Measurements from ENCODE around the gene PSRC1. TPM values are rescaled to one million over a fixed set of nuclear protein-coding genes. Genes with fewer than 3 reads are reported as not detected.

PSRC1 gene
- total RNA-seq, 4 donors from 2014 or later, result 2.3 to 13.1 (median 8.7) TPM

DNA sequence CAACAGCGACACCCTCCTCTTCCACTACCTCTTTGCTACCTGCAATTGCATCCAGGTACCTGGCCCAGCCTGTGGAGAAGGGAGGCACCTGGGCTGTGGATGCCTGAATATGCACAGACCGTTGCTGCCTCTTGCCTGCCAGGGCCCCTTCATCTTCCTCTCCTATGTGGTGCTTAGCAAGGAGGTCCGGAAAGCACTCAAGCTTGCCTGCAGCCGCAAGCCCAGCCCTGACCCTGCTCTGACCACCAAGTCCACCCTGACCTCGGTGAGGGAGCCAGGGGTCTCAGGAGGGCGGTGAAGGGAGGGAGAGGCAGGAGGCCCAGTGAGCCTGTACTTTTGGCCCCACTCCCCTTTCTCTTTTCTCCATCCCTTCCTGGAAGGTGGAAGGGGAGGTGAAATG is 11.5 kb downstream of the PSRC1 start:
- Histone ChIP-seq H3K27me3 (no peaks in the 10 kb centered on the region), H3K36me3 (peaks cover 0 to 71% (median 11%) of the 10 kb centered on the region in 3 donors), H3K4me1 (peaks cover 25 to 61% (median 31%) of the 10 kb centered on the region in 3 donors), H3K9me3 (no peaks in the 10 kb centered on the region), H3K4me3 (no peak overlapping the region), H3K27ac (no peak overlapping the region)
- WGBS, 2 donors, result 40 to 100% methylated on average over 1 of the region's 6 CpGs
- no peak for DNase-seq
- TF ChIP-seq POLR2A (IDR thresholded peaks at IDR 0.05), result no peak
- intact Hi-C loops (cut with DNase I), result no loop called here

DNA sequence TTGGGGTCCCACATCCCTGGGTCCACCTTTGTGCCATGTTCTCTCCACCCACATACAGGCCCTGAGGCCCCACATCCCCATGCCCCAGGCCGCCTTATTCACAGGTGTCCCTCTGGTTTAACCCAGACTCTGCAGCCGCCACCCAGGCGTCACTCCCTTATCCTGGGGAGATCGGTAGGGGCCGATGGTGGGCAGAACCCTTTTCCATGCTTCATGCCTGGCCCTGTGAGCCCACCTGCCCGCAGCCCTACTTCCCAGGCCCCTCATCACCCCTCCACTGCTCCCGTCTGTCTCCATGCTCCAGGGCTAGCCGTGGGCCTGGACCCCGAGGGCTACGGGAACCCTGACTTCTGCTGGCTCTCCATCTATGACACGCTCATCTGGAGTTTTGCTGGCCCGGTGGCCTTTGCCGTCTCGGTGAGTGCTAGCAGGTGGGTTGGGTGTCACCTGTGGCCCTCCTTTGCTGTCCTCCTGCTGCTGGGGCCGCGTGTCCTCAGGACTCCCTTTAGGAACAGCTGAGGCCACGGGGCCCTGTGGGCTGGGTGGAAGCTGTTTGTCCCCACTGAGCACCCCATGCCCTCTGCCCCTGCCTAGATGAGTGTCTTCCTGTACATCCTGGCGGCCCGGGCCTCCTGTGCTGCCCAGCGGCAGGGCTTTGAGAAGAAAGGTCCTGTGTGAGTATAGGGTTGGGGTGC is 12.2 kb downstream of the PSRC1 start:
- H3K36me3 ChIP-seq, result peaks cover 0 to 77% (median 15%) of the 10 kb centered on the region in 3 donors
- H3K27me3 ChIP-seq, result no peaks in the 10 kb centered on the region
- 92 to 96% methylated on average over 9 to 10 of the region's 20 CpGs for WGBS, 2 donors
- DNase-seq, result no peak
- peaks cover 23 to 54% (median 29%) of the 10 kb centered on the region in 3 donors for H3K4me1 ChIP-seq
- H3K4me3 ChIP-seq, result no peak overlapping the region
- intact Hi-C loops (cut with DNase I), result no loop called here
- TF ChIP-seq, protein P1, sequence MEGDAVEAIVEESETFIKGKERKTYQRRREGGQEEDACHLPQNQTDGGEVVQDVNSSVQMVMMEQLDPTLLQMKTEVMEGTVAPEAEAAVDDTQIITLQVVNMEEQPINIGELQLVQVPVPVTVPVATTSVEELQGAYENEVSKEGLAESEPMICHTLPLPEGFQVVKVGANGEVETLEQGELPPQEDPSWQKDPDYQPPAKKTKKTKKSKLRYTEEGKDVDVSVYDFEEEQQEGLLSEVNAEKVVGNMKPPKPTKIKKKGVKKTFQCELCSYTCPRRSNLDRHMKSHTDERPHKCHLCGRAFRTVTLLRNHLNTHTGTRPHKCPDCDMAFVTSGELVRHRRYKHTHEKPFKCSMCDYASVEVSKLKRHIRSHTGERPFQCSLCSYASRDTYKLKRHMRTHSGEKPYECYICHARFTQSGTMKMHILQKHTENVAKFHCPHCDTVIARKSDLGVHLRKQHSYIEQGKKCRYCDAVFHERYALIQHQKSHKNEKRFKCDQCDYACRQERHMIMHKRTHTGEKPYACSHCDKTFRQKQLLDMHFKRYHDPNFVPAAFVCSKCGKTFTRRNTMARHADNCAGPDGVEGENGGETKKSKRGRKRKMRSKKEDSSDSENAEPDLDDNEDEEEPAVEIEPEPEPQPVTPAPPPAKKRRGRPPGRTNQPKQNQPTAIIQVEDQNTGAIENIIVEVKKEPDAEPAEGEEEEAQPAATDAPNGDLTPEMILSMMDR (IDR thresholded peaks at IDR 0.05), result no peak
- no peak overlapping the region for H3K27ac ChIP-seq
- no peaks in the 10 kb centered on the region for H3K9me3 ChIP-seq

DNA sequence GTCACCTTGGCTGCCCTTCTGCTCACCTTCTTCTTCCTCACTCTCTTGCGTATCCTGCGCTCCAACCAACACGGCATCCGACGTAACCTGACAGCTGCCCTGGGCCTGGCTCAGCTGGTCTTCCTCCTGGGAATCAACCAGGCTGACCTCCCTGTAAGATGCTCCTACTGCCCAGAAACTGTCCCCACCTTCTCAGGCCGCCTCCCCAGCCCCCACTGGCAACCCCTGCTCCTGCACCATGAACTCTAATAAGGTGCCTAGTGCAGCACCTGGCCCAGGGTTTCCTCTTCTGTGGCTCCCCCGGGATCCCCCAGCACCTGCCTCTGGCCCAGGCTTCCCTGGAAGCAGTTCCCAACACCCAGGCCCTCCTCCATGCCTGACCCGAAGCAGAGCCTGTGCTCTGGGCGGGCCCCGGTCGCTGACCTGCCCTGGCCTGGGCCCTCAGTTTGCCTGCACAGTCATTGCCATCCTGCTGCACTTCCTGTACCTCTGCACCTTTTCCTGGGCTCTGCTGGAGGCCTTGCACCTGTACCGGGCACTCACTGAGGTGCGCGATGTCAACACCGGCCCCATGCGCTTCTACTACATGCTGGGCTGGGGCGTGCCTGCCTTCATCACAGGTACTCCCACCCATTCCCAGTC is 12.8 kb downstream of the PSRC1 start:
- no peak overlapping the region for H3K27ac ChIP-seq
- no peaks in the 10 kb centered on the region for H3K9me3 ChIP-seq
- no peak for DNase-seq
- no peaks in the 10 kb centered on the region for H3K27me3 ChIP-seq
- H3K4me3 ChIP-seq, result no peak overlapping the region
- intact Hi-C loops (cut with DNase I), result no loop called here
- H3K4me1 ChIP-seq, result peaks cover 22 to 47% (median 23%) of the 10 kb centered on the region in 3 donors
- peaks cover 0 to 84% (median 17%) of the 10 kb centered on the region in 3 donors for H3K36me3 ChIP-seq
- TF ChIP-seq POLR2A (IDR thresholded peaks at IDR 0.05), result no peak
- TF ChIP-seq, protein P1 (IDR thresholded peaks at IDR 0.05), result no peak
- WGBS, 2 donors, result 92 to 93% methylated on average over 12 of the region's 17 CpGs

DNA sequence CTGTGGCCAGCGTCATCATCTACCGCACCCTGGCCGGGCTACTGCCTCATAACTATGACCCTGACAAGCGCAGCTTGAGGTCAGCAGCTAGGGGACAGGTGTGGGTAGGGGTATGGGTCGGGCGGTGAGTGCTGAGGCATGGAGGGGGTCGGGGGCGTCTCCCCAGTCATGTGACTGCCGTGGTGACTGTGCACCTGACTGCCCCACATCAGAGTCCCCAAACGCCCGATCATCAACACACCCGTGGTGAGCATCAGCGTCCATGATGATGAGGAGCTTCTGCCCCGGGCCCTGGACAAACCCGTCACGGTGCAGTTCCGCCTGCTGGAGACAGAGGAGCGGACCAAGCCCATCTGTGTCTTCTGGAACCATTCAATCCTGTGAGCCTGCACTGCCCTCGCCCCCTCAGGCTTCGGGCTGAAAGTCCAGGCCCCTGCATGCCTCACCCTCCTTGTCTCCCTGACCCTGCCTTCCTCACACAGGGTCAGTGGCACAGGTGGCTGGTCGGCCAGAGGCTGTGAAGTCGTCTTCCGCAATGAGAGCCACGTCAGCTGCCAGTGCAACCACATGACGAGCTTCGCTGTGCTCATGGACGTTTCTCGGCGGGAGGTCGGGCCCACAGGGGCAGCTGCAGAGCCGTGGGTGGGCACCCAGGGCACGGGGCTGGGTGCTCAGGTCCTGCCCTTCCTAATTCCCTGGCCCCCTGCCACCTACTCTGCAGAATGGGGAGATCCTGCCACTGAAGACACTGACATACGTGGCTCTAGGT is 13.5 kb downstream of the PSRC1 start:
- WGBS, 2 donors, result 76 to 83% methylated on average over 4 to 11 of the region's 33 CpGs
- Histone ChIP-seq H3K9me3 (no peaks in the 10 kb centered on the region), H3K27ac (no peak overlapping the region), H3K36me3 (peaks cover 4 to 91% (median 17%) of the 10 kb centered on the region in 3 donors), H3K4me1 (peaks cover 17 to 42% (median 17%) of the 10 kb centered on the region in 3 donors), H3K4me3 (no peak overlapping the region), H3K27me3 (no peaks in the 10 kb centered on the region)
- intact Hi-C loops (cut with DNase I), result no loop called here
- DNase-seq, result no peak
- TF ChIP-seq POLR2A (IDR thresholded peaks at IDR 0.05), result no peak
- TF ChIP-seq, protein P1 (IDR thresholded peaks at IDR 0.05), result no peak

DNA sequence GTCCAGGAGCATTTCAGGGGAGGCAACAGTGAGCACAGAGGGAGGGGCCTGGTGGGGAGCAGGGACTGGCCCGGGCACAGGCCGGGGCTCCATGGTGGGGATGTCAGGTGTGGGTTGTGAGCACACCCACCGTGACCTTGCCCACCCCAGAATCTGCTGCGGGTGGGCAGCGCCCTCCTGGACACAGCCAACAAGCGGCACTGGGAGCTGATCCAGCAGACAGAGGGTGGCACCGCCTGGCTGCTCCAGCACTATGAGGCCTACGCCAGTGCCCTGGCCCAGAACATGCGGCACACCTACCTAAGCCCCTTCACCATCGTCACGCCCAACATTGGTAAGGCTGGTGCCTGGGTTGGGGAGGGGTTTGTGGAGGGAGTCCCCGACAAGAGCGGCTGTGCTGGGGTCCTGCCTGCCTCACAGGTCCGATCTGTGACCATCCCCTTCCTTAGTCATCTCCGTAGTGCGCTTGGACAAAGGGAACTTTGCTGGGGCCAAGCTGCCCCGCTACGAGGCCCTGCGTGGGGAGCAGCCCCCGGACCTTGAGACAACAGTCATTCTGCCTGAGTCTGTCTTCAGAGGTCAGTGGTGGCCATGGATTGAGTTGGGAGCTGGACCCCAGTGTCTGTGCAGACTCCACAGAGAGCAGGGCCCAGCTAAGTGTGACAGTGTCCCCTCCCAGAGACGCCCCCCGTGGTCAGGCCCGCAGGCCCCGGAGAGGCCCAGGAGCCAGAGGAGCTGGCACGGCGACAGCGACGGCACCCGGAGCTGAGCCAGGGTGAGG is 14.3 kb downstream of the PSRC1 start:
- Histone ChIP-seq H3K36me3 (peaks cover 4 to 97% (median 17%) of the 10 kb centered on the region in 3 donors), H3K27me3 (no peaks in the 10 kb centered on the region), H3K4me3 (no peak overlapping the region), H3K4me1 (peaks cover 12 to 42% (median 15%) of the 10 kb centered on the region in 3 donors), H3K27ac (peak overlapping the region in 2 of 4 donors; percentile 82 to 83), H3K9me3 (no peaks in the 10 kb centered on the region)
- DNase-seq, result no peak
- 68 to 88% methylated on average over 4 to 9 of the region's 29 CpGs for WGBS, 2 donors
- TF ChIP-seq POLR2A (IDR thresholded peaks at IDR 0.05), result no peak
- TF ChIP-seq, protein P1 (IDR thresholded peaks at IDR 0.05), result no peak
- intact Hi-C loops (cut with DNase I), result no loop called here
